KMS-11 (cell line): ENCODE data around the gene FREY1.
"Not testable (repeated sequence)": the region's sequence is repeated elsewhere in the genome, so short reads cannot be mapped to it uniquely, and the experiment has no call there.

Source experiments
- H2AFZ ChIP-seq: fragments of 200-600 bp; sonication (generic); 2 replicates; pipeline ENCODE4 v1.6.1; 2016; ENCODE audit warnings: antibody characterized with exemption, mixed run types, low read depth
- H3K27ac ChIP-seq: fragments of 200-600 bp; sonication (generic); 2 replicates; pipeline ENCODE4 v1.6.1; 2016; ENCODE audit warnings: mild to moderate bottlenecking, mixed run types
- H3K27me3 ChIP-seq: fragments of 200-600 bp; sonication (generic); 2 replicates; pipeline ENCODE4 v1.6.1; 2017; ENCODE audit warnings: mild to moderate bottlenecking, low read depth, mixed run types, moderate library complexity; ENCODE audit not compliant: insufficient read depth
- H3K36me3 ChIP-seq: fragments of 200-600 bp; sonication (generic); 2 replicates; pipeline ENCODE4 v1.6.1; 2017; ENCODE audit warnings: mild to moderate bottlenecking, mixed run types; ENCODE audit not compliant: insufficient read depth
- H3K4me1 ChIP-seq: fragments of 200-600 bp; sonication (generic); 2 replicates; pipeline ENCODE4 v1.6.1; 2016; ENCODE audit warnings: mild to moderate bottlenecking, low read depth, mixed run types; ENCODE audit not compliant: poor library complexity, severe bottlenecking
- H3K4me2 ChIP-seq: fragments of 200-600 bp; sonication (generic); 2 replicates; pipeline ENCODE4 v1.7.0; 2016; ENCODE audit warnings: mild to moderate bottlenecking, mixed run types
- H3K4me3 ChIP-seq: fragments of 200-600 bp; sonication (generic); IDR thresholded peaks from 2 replicates; pipeline ENCODE4 v1.6.1; 2017; ENCODE audit warnings: low read depth, low read length, mixed read lengths; ENCODE audit not compliant: insufficient read depth
- H3K79me2 ChIP-seq: fragments of 200-600 bp; sonication (generic); 2 replicates; pipeline ENCODE4 v1.6.1; 2016; ENCODE audit warnings: low read depth, mixed run types; ENCODE audit not compliant: insufficient read depth
- H3K9ac ChIP-seq: fragments of 200-600 bp; sonication (generic); 2 replicates; pipeline ENCODE4 v1.6.1; 2016; ENCODE audit warnings: mild to moderate bottlenecking, mixed run types
- H4K20me1 ChIP-seq: fragments of 200-600 bp; sonication (generic); 2 replicates; pipeline ENCODE4 v1.6.1; 2016; ENCODE audit warnings: mild to moderate bottlenecking, mixed run types; ENCODE audit not compliant: insufficient read depth
- TF ChIP-seq, protein P1 (sequence below): fragments of 200-600 bp; sonication (generic); conservative IDR thresholded peaks from 2 replicates; pipeline ENCODE4 v1.6.1; 2017; ENCODE audit warnings: low read depth, mild to moderate bottlenecking, antibody characterized with exemption, low read length, moderate library complexity, mixed read lengths

Gene FREY1

DNA sequence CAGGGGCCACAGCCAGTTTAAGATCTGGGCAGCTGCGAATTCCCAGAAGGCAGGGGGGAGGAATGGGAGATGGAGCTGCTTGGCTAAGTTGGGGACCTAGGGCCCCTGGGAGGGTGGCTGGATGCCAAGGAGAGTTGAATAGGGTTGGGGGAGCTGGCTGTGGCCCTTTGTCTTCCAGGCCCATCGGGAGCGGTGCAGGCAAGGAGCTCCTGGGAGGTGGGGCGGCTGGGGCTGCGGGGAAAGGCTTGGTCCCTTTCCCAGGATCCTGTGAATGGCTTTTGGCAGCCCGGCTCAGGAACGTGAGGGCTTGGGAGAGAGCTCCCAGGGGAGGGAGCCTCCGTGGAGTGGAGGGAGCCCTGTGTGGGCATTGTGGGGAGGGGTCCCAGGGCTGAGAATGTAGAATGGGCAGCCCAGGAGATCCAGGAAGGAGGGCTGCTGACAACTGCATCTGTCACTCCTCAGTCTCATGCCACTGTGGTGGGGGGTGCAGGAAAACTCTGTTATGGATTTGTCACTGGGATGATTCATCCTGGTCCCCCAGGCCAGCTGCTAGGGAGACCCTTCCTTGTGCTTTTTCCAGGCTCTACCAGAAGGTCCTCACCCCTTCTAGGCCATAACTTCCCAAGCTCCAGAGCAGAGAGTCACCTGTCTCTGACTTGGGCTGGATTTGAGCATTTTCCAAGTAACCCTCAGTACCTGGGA is 6.0 kb downstream of the FREY1 start:
- H4K20me1 ChIP-seq = no peaks in the 10 kb centered on the region
- no peak overlapping the region for H2AFZ ChIP-seq
- no peak overlapping the region for H3K4me3 ChIP-seq
- H3K4me1 ChIP-seq = no peaks in the 10 kb centered on the region
- no peaks in the 10 kb centered on the region for H3K79me2 ChIP-seq
- TF ChIP-seq, protein P1, sequence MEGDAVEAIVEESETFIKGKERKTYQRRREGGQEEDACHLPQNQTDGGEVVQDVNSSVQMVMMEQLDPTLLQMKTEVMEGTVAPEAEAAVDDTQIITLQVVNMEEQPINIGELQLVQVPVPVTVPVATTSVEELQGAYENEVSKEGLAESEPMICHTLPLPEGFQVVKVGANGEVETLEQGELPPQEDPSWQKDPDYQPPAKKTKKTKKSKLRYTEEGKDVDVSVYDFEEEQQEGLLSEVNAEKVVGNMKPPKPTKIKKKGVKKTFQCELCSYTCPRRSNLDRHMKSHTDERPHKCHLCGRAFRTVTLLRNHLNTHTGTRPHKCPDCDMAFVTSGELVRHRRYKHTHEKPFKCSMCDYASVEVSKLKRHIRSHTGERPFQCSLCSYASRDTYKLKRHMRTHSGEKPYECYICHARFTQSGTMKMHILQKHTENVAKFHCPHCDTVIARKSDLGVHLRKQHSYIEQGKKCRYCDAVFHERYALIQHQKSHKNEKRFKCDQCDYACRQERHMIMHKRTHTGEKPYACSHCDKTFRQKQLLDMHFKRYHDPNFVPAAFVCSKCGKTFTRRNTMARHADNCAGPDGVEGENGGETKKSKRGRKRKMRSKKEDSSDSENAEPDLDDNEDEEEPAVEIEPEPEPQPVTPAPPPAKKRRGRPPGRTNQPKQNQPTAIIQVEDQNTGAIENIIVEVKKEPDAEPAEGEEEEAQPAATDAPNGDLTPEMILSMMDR = no peak
- peaks cover 33% of the 10 kb centered on the region; the same call in 1 of the 2 replicates for H3K27me3 ChIP-seq
- H3K9ac ChIP-seq = no peak overlapping the region
- H3K36me3 ChIP-seq = no peaks in the 10 kb centered on the region
- H3K27ac ChIP-seq = no peak overlapping the region
- no peak overlapping the region for H3K4me2 ChIP-seq

DNA sequence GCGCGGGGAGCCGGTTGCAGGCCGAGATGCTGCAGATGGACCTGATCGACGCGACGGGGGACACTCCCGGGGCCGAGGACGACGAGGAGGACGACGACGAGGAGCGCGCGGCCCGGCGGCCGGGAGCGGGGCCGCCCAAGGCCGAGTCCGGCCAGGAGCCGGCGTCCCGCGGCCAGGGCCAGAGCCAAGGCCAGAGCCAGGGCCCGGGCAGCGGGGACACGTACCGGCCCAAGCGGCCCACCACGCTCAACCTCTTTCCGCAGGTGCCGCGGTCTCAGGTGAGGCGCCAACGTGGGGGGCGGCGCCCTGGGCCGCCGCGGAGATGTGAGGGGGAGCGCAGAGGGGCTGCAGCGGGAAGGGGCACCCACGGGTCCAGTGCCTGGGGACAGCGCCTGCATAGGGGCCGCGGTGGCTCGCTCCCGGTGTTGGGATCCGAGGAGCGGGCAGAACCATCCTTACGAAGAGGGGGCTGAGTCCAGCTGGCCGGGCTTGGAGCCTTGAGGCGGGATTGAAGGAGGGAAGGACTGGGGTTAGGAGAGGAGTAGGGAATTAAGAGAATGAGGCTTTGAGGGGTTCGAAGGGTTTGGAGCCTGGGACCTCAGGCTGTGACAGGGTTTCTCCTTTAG is 6.8 kb downstream of the FREY1 start:
- H3K9ac ChIP-seq, H3K4me3 ChIP-seq, H3K4me2 ChIP-seq, H3K36me3 ChIP-seq, H2AFZ ChIP-seq, H3K79me2 ChIP-seq, H3K27ac ChIP-seq, H4K20me1 ChIP-seq, H3K4me1 ChIP-seq: not testable (repeated sequence)
- peaks cover 33% of the 10 kb centered on the region; the same call in 1 of the 2 replicates for H3K27me3 ChIP-seq

DNA sequence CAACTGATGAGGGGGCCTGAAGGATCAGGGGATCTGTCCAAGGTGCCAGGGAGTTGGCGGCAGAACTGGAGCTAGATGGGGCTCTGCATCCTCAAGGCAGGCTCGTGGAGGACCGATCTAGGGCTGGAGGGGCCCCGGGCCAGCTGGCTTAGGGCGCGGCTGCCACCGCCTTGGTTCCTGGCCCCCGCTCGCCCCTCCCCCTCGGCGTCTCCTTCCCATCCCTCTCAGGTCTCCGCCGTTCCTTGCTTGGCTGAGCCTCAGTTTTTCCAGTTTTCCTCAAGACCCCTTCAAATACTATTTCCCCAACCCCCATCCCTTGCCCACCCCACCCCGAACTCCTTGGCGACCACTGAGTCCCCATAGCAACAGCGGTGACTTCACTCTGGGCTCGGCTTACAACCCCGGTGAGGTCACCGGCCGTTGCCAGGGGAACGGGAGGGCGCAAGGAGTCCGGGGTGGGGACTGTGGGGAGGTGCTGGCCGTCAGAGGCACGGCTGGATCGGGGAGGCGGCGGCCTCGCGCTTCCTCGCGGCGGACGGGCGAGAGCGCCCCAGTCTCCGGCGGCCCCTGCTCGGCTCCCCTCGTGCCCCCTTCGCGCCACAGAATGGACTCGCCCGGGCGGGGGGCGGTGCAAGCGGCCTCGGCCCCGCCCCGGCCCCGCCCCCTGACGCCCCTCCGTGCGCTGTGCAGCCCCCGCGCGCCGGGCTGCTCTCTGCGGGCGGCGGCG is 7.5 kb downstream of the FREY1 start:
- H3K4me1 ChIP-seq = no peaks in the 10 kb centered on the region
- H4K20me1 ChIP-seq = no peaks in the 10 kb centered on the region
- H3K27ac ChIP-seq = no peak overlapping the region
- H3K9ac ChIP-seq = no peak overlapping the region
- H2AFZ ChIP-seq = no peak overlapping the region
- H3K27me3 ChIP-seq = peaks cover 33% of the 10 kb centered on the region; the same call in 1 of the 2 replicates
- no peak overlapping the region for H3K4me3 ChIP-seq
- H3K4me2 ChIP-seq = no peak overlapping the region
- TF ChIP-seq, protein P1 = no peak
- no peaks in the 10 kb centered on the region for H3K36me3 ChIP-seq
- no peaks in the 10 kb centered on the region for H3K79me2 ChIP-seq

GRCh38 chr11:45899086-45899447 is 8.0 kb downstream of the FREY1 start:
- no peak overlapping the region for H3K4me2 ChIP-seq
- no peaks in the 10 kb centered on the region for H3K36me3 ChIP-seq
- no peak overlapping the region for H3K4me3 ChIP-seq
- no peak overlapping the region for H2AFZ ChIP-seq
- H3K79me2 ChIP-seq = no peaks in the 10 kb centered on the region
- no peaks in the 10 kb centered on the region for H3K4me1 ChIP-seq
- TF ChIP-seq, protein P1 = no peak
- H4K20me1 ChIP-seq = no peaks in the 10 kb centered on the region
- H3K27ac ChIP-seq = no peak overlapping the region
- no peak overlapping the region for H3K9ac ChIP-seq
- peaks cover 33% of the 10 kb centered on the region; the same call in 1 of the 2 replicates for H3K27me3 ChIP-seq
